Stomach (tissue), 4 donors: ENCODE measurements around the gene PRDM16.

Experiments used
- CTCF ChIP-seq, 7 experiments: fragments of 450-650 bp in 4 of 7; fragments of 200-600 bp in 3 of 7; sonication (generic) in 3 of 7; IDR thresholded peaks; one replicate each; pipeline ENCODE4 v1.5.1; 2016 to 2019; ENCODE audit warnings: antibody characterized with exemption in 7 of 7, control low read depth in 2 of 7, mild to moderate bottlenecking in 1 of 7
- POLR2AphosphoS5 ChIP-seq, 3 donors: sonication (generic); formaldehyde crosslinking; IDR thresholded peaks; one replicate each; pipeline ENCODE4 v1.6.1; 2016; ENCODE audit warnings: antibody characterized with exemption in 3 of 3

- TF ChIP-seq CTCF (IDR thresholded peaks at IDR 0.05) (no peak), POLR2AphosphoS5 (IDR thresholded peaks at IDR 0.05) (no peak)
Observed at GRCh38 chr1:3221112-3222041, 152.4 kb downstream of the PRDM16 start.
